Activated CD4-positive, alpha-beta T cell treated with anti-CD3 and anti-CD28 coated beads for 36 hours (primary cell): Measurements from ENCODE around the gene NPM1. TPM values are rescaled to one million over a fixed set of nuclear protein-coding genes. Genes with fewer than 3 reads are reported as not detected.
"Not testable (repeated sequence)": the region's sequence is repeated elsewhere in the genome, so short reads cannot be mapped to it uniquely, and the experiment has no call there.

Source experiments
- ATAC-seq: fragments of 200-7000 bp; cut with Tn5 transposase; one replicate; pipeline ENCODE4 v1.10.0; 2021; ENCODE audit warnings: mild to moderate bottlenecking, moderate library complexity
- CTCF ChIA-PET: fragments of 350-600 bp; sonication (Branson Sonifier 250); formaldehyde crosslinking; loops from one replicate; lab custom pipeline; 2021; ENCODE audit warnings: antibody characterized with exemption; lab: Charles Lee
- POLR2A ChIA-PET: fragments of 350-600 bp; sonication (Branson Sonifier 250); formaldehyde crosslinking; loops from one replicate; lab custom pipeline; 2021; ENCODE audit warnings: antibody characterized with exemption, inconsistent platforms; lab: Charles Lee
- DNase-seq: peaks from one replicate; pipeline ENCODE4 v3.0.0-alpha.2; 2020
- H3K27ac Mint-ChIP-seq: one replicate; pipeline ENCODE4 v1.8.0; 2021; ENCODE audit warnings: mixed read lengths
- H3K27me3 Mint-ChIP-seq: one replicate; pipeline ENCODE4 v1.8.0; 2021; ENCODE audit warnings: mixed read lengths
- H3K36me3 Mint-ChIP-seq: one replicate; pipeline ENCODE4 v1.8.0; 2021; ENCODE audit warnings: low read depth, mixed read lengths
- H3K4me1 Mint-ChIP-seq: one replicate; pipeline ENCODE4 v1.8.0; 2021; ENCODE audit warnings: mixed read lengths
- H3K4me3 Mint-ChIP-seq: one replicate; pipeline ENCODE4 v1.8.0; 2021; ENCODE audit warnings: mild to moderate bottlenecking, moderate library complexity, mixed read lengths
- H3K9me3 Mint-ChIP-seq: one replicate; pipeline ENCODE4 v1.8.0; 2021; ENCODE audit warnings: low read depth, mixed read lengths
- intact Hi-C, 2 experiments: fragments of 100-400 bp; cut with DNase I in 1 of 2; cut with micrococcal nuclease in 1 of 2; formaldehyde crosslinking; loops; one replicate each; pipeline versions ENCODE4 v1.14.2 to v1.15.1; 2022 to 2024; cut with DNase I, micrococcal nuclease
- total RNA-seq, 2 experiments: library from RNA; stranded (reverse); gene quantifications; one replicate each; pipeline ENCODE4 v1.2.3, GENCODE V29; 2021

NPM1 gene
- total RNA-seq, 2 experiments from 2014 or later, result 3,156 to 3,905 TPM

- POLR2A ChIA-PET, result no interaction called here
These were observed 23.8 kb upstream of the NPM1 start for GRCh38 chr5:171363846-171364245.

DNA sequence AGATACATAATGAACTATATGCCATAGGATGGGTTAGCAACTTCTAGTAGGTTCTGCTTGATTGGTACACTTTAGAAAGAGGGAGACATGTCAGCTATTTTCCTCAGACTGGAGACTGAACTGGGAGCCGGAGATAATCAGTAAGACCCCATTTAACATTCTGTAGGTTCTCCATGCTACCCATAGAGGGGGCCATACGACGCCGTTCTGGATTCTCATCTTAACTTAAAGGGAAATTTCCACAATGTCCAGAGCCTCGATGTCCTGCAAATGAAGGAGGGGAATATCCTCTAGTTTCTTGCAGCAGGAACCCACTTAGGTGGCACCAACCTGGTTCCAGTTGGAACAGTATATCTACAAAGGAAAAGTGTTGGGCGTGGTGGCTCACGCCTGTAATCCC, 22.3 kb upstream of the NPM1 start:
- Mint-ChIP-seq H3K4me3 (no peak overlapping the region), H3K9me3 (no peaks in the 10 kb centered on the region), H3K4me1 (no peaks in the 10 kb centered on the region), H3K36me3 (no peaks in the 10 kb centered on the region), H3K27me3 (peaks cover 19% of the 10 kb centered on the region), H3K27ac (no peak overlapping the region)
- ChIA-PET POLR2A (interaction anchor here (0.7 kb wide), 1 partner anchor 611 kb away, joined by 3 read pairs; no protein-coding TSS in a partner anchor), CTCF (interaction anchor here (0.7 kb wide), 1 partner anchor 254 kb away, joined by 3 read pairs; no protein-coding TSS in a partner anchor)
- ATAC-seq (no peak), DNase-seq (no peak)
- intact Hi-C loops, result no loop called here

More at GRCh38 chr5:171363846-171364245, 23.8 kb upstream of the NPM1 start:
- Mint-ChIP-seq H3K4me1 (no peaks in the 10 kb centered on the region), H3K27me3 (peaks cover 14% of the 10 kb centered on the region), H3K4me3 (no peak overlapping the region), H3K27ac (no peak overlapping the region), H3K9me3 (no peaks in the 10 kb centered on the region), H3K36me3 (no peaks in the 10 kb centered on the region)
- ATAC-seq (no peak), DNase-seq (no peak)
- CTCF ChIA-PET, result interaction anchor here (0.6 kb wide), 1 partner anchor 980 kb away, joined by 3 read pairs; no protein-coding TSS in a partner anchor
- intact Hi-C loops, result no loop called here

DNA sequence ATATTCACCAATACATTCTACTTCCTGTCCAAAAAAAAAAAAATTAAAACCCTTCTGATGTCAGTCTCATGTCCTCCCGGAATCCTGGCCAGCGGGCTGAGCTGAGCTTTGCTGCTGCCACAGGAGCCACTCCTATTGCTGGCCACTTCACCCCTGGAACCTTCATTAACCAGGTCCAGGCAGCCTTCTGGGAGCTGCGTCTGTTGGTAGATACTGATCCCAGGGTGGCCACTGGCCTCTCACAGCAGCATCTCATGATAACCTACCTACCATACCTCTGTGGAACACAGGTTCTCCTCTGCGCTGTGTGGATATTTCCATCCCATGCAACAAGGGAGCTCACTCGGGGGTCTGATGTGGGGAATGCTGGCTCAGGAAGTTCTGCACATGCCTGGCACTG, 21.0 kb upstream of the NPM1 start:
- Mint-ChIP-seq H3K9me3 (no peaks in the 10 kb centered on the region), H3K36me3 (no peaks in the 10 kb centered on the region), H3K27ac (no peak overlapping the region), H3K27me3 (peaks cover 19% of the 10 kb centered on the region), H3K4me1 (no peaks in the 10 kb centered on the region), H3K4me3 (no peak overlapping the region)
- intact Hi-C loops, result no loop called here
- ATAC-seq (no peak), DNase-seq (no peak)
- ChIA-PET POLR2A (interaction anchor here (1.0 kb wide), 1 partner anchor 20 kb away, joined by 8 read pairs; no protein-coding TSS in a partner anchor), CTCF (interaction anchor here (0.6 to 0.7 kb wide), 2 partner anchors 119 to 230 kb away, joined by 3 read pairs; no protein-coding TSS in a partner anchor)

- Mint-ChIP-seq H3K27me3 (peaks cover 19% of the 10 kb centered on the region), H3K27ac (no peak overlapping the region), H3K36me3 (no peaks in the 10 kb centered on the region), H3K4me1 (no peaks in the 10 kb centered on the region), H3K9me3 (no peaks in the 10 kb centered on the region), H3K4me3 (no peak overlapping the region)
- DNase-seq (no peak), ATAC-seq (peak; percentile 54)
- POLR2A ChIA-PET, result interaction anchor here (1.0 to 1.1 kb wide), 2 partner anchors 19 to 20 kb away, joined by 3 to 8 read pairs; partner anchors contain the start of gene NPM1
- CTCF ChIA-PET, result interaction anchor here (0.5 to 0.6 kb wide), 2 partner anchors 82 to 492 kb away, joined by 3 to 4 read pairs; no protein-coding TSS in a partner anchor
- intact Hi-C loops, result no loop called here
These were observed 20.0 kb upstream of the NPM1 start for GRCh38 chr5:171367424-171368370.

DNA sequence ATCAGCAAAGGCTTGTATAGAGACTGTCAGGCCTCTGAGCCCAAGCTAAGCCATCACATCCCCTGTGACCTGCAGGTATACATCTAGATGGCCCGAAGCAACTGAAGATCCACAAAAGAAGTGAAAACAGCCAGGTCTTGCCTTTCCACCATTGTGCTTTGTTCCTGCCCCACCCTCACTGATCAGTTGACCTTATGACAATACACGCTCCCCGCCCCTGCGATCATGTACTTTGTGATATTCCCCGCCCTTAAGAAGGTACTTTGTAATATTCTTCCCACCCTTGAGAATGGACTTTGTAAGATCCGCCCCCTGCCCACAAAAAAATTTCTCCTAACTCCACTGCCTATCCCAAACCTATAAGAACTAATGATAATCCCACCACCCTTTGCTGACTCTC, 18.6 kb upstream of the NPM1 start:
- no peak overlapping the region for H3K27ac Mint-ChIP-seq
- ChIA-PET CTCF (no interaction called here), POLR2A (no interaction called here)
- H3K4me1 Mint-ChIP-seq, result no peaks in the 10 kb centered on the region
- no peaks in the 10 kb centered on the region for H3K36me3 Mint-ChIP-seq
- H3K9me3 Mint-ChIP-seq, result no peaks in the 10 kb centered on the region
- intact Hi-C loops, result no loop called here
- ATAC-seq, result no peak
- no peak for DNase-seq
- no peak overlapping the region for H3K4me3 Mint-ChIP-seq
- peaks cover 16% of the 10 kb centered on the region for H3K27me3 Mint-ChIP-seq

DNA sequence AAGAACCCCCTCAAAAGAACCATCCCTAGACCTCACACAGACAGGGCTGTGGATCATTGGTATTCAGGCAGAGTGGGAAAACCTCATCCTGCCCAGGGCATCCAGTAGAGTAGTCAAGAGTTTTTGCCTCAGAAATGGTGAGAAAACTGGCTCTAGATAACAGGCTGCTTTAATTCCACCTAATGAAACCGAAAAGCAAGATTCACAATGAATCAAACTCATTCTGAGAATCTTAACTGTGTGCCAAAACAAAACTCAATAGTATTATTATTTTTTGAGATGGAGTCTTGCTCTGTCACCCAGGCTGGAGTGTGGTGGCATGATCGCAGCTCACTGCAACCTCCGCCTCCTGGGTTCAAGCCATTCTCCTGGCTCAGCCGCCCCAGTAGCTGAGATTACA, 17.8 kb upstream of the NPM1 start:
- DNase-seq (no peak), ATAC-seq (peak; percentile 51)
- Mint-ChIP-seq H3K27ac (no peak overlapping the region), H3K9me3 (no peaks in the 10 kb centered on the region), H3K4me3 (no peak overlapping the region), H3K36me3 (no peaks in the 10 kb centered on the region), H3K27me3 (peaks cover 16% of the 10 kb centered on the region), H3K4me1 (no peaks in the 10 kb centered on the region)
- CTCF ChIA-PET, result interaction anchor here (1.4 kb wide), 1 partner anchor 14 kb away, joined by 3 read pairs; no protein-coding TSS in a partner anchor
- POLR2A ChIA-PET, result interaction anchor here (0.6 kb wide), 1 partner anchor 17 kb away, joined by 3 read pairs; no protein-coding TSS in a partner anchor
- intact Hi-C loops, result no loop called here

DNA sequence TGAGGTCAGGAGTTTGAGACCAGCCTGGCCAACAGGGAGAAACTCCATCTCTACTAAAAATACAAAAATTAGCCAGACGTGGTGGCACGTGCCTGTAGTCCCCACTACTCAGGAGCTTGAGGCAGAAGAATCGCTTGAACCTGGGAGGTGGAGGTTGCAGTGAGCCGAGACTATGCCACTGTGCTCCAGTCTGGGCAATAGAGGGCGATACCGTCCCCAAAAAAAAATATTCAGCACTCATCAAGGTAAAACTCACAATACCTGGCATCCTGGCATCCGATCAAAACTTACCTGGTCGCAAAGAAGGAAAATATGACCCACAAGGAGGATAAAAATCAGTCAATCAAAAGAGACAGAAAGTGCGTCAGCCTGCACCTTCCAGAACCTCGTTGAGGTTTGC, 16.8 kb upstream of the NPM1 start:
- H3K4me1 Mint-ChIP-seq, H3K36me3 Mint-ChIP-seq, H3K27ac Mint-ChIP-seq, ATAC-seq, intact Hi-C loops, H3K9me3 Mint-ChIP-seq, H3K4me3 Mint-ChIP-seq: not testable (repeated sequence)
- POLR2A ChIA-PET, result interaction anchor here (0.7 kb wide), 1 partner anchor 565 kb away, joined by 3 read pairs; no protein-coding TSS in a partner anchor
- CTCF ChIA-PET, result interaction anchor here (0.9 to 1.4 kb wide), 2 partner anchors 9 to 13 kb away, joined by 3 read pairs; no protein-coding TSS in a partner anchor
- H3K27me3 Mint-ChIP-seq, result peaks cover 10% of the 10 kb centered on the region
- DNase-seq, result peak; percentile 26

GRCh38 chr5:171371326-171371725, 16.3 kb upstream of the NPM1 start:
- ChIA-PET POLR2A (interaction anchor here (0.7 kb wide), 1 partner anchor 565 kb away, joined by 3 read pairs; no protein-coding TSS in a partner anchor), CTCF (interaction anchor here (0.9 to 1.4 kb wide), 2 partner anchors 9 to 12 kb away, joined by 3 read pairs; no protein-coding TSS in a partner anchor)
- no peak overlapping the region for H3K4me3 Mint-ChIP-seq
- intact Hi-C loops, result no loop called here
- ATAC-seq, result no peak
- H3K4me1 Mint-ChIP-seq, result no peaks in the 10 kb centered on the region
- no peaks in the 10 kb centered on the region for H3K9me3 Mint-ChIP-seq
- no peak overlapping the region for H3K27ac Mint-ChIP-seq
- DNase-seq, result no peak
- H3K27me3 Mint-ChIP-seq, result peaks cover 10% of the 10 kb centered on the region
- H3K36me3 Mint-ChIP-seq, result no peaks in the 10 kb centered on the region

DNA sequence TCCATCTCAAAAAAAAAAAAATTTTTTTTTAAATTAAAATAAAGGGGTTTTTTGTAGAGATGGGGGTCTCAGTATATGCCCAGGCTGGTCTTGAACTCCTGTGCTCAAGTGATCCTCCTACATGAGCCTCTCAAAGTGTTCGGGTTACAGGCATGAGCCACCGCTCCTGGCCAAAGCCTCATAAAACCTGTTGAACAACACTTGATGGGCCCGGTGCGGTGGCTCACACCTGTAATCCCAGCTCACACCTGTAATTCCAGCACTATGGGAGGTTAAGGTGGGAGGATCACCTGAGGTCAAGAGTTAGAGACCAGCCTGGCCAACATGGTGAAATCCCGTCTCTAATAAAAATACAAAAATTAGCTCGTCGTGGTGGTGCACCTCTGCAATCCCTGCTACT, 7.7 kb upstream of the NPM1 start:
- DNase-seq, result no peak
- H3K4me1 Mint-ChIP-seq, result peaks cover 4% of the 10 kb centered on the region
- H3K4me3 Mint-ChIP-seq, result no peak overlapping the region
- ChIA-PET POLR2A (interaction anchor here (0.6 kb wide), 1 partner anchor 708 kb away, joined by 4 read pairs; no protein-coding TSS in a partner anchor), CTCF (interaction anchor here (1.1 kb wide), 1 partner anchor 18 kb away, joined by 3 read pairs; no protein-coding TSS in a partner anchor)
- ATAC-seq, result no peak
- H3K27me3 Mint-ChIP-seq, result no peaks in the 10 kb centered on the region
- H3K36me3 Mint-ChIP-seq, result no peaks in the 10 kb centered on the region
- no peak overlapping the region for H3K27ac Mint-ChIP-seq
- no peaks in the 10 kb centered on the region for H3K9me3 Mint-ChIP-seq
- intact Hi-C loops, result loop anchor here (10.0 kb wide), 2 partner anchors 795 to 1105 kb away; no protein-coding TSS in a partner anchor

- intact Hi-C loops, result loop anchor here (10.0 kb wide), 2 partner anchors 790 to 1110 kb away; no protein-coding TSS in a partner anchor
These were observed 3.2 kb upstream of the NPM1 start for GRCh38 chr5:171384416-171384815.

DNA sequence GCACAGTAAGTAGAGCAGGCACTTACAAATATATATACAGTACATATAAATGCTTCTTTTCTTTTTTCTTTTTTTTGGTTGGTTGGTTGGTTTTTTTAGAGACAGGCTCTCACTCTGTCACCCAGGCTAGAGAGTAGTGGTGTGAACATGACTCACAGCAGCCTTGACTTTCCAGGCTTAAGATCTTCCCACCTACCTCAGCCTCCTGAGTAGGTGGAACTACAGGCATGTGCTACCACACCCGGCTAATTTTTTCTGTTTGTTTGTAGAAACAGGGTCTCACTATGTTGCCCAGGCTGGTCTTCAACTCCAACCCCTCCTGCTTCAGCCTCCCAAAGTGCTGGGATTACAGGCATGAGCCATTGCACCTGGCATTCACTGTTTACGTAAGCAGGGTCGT, 2.6 kb upstream of the NPM1 start:
- CTCF ChIA-PET, H3K27ac Mint-ChIP-seq, H3K4me3 Mint-ChIP-seq, POLR2A ChIA-PET, H3K27me3 Mint-ChIP-seq, H3K9me3 Mint-ChIP-seq: not testable (repeated sequence)
- DNase-seq (peak; percentile 51), ATAC-seq (peak; percentile 21)
- Mint-ChIP-seq H3K36me3 (peaks cover 23% of the 10 kb centered on the region), H3K4me1 (peaks cover 17% of the 10 kb centered on the region)
- intact Hi-C loops, result loop anchor here (5.0 to 10.0 kb wide), 6 partner anchors 790 to 1947 kb away; partner anchors contain the start of genes DUSP1 (in 1 of the 2) and SPDL1 (in 1 of the 2)

More at GRCh38 chr5:171384416-171384815, 3.2 kb upstream of the NPM1 start:
- DNase-seq, ATAC-seq, H3K27me3 Mint-ChIP-seq, H3K4me3 Mint-ChIP-seq, H3K27ac Mint-ChIP-seq, POLR2A ChIA-PET, H3K9me3 Mint-ChIP-seq: not testable (repeated sequence)
- Mint-ChIP-seq H3K4me1 (peaks cover 15% of the 10 kb centered on the region), H3K36me3 (peaks cover 17% of the 10 kb centered on the region)
- CTCF ChIA-PET, result interaction anchor here (1.0 kb wide), 1 partner anchor 14 kb away, joined by 3 read pairs; no protein-coding TSS in a partner anchor
